ENCODE measurements around the gene LBP.

GRCh38 chr20:38338849-38339520 is 7.3 kb upstream of the LBP start:
- TF ChIP-seq POLR2AphosphoS5 (IDR thresholded peaks at IDR 0.05; ENCODE audit: low read depth, low read length), result no peak
- no peak for TF ChIP-seq REST (IDR thresholded peaks at IDR 0.05; ENCODE audit: insufficient read depth in 1 of 2, low read depth in 2 of 2, low read length in 2 of 2)
- TF ChIP-seq TAF1 (IDR thresholded peaks at IDR 0.05; ENCODE audit: borderline replicate concordance, insufficient read depth, low read length), result no peak

All from PFSK-1 (cell line).